H1 (cell line): ENCODE data around the gene ZBTB20. TPM values are rescaled to one million over a fixed set of nuclear protein-coding genes. Genes with fewer than 3 reads are reported as not detected.
A peak's percentile ranks its signal among the peaks of the same experiment; 100 is the strongest.

ENCODE experiments used
- CTCF ChIA-PET: fragments of 300-600 bp; sonication (Branson Sonifier 250); formaldehyde crosslinking; loops from one replicate; lab custom pipeline; 2021; ENCODE audit not compliant: partially characterized antibody; lab: Charles Lee
- POLR2A ChIA-PET: fragments of 300-600 bp; sonication (Branson Sonifier 250); formaldehyde crosslinking; loops from one replicate; lab custom pipeline; 2021; ENCODE audit warnings: inconsistent platforms; ENCODE audit not compliant: partially characterized antibody; lab: Charles Lee
- DNase-seq, 2 experiments: peaks; one replicate each; pipeline versions ENCODE4 v3.0.0 to v3.0.0-alpha.2; 2010 to 2022; ENCODE audit warnings: low spot score in 2 of 2, low read depth in 1 of 2, mixed read lengths in 1 of 2
- FAIRE-seq: peaks from 2 replicates; lab custom pipeline; 2011; peaks lifted over from hg19 to GRCh38; lab: Jason Lieb, UNC
- H2AFZ ChIP-seq: 2 replicates; pipeline ENCODE4 v1.8.1; 2012; ENCODE audit warnings: low read length, inconsistent platforms
- H2AK5ac ChIP-seq: 2 replicates; pipeline ENCODE4 v1.6.1; 2013; ENCODE audit warnings: low read depth, low read length
- H2BK120ac ChIP-seq: replicated peaks from 2 replicates; pipeline ENCODE3; 2013; ENCODE audit warnings: low read depth, low read length, inconsistent platforms
- H2BK12ac ChIP-seq: 2 replicates; pipeline ENCODE4 v1.6.1; 2013; ENCODE audit warnings: low read depth, low read length
- H2BK15ac ChIP-seq: 2 replicates; pipeline ENCODE4 v1.6.1; 2013; ENCODE audit warnings: low read length
- H2BK20ac ChIP-seq: 2 replicates; pipeline ENCODE4 v1.6.1; 2013; ENCODE audit warnings: low read length
- H2BK5ac ChIP-seq: 2 replicates; pipeline ENCODE4 v1.6.1; 2013; ENCODE audit warnings: low read depth, low read length
- H3K14ac ChIP-seq: 2 replicates; pipeline ENCODE4 v1.6.1; 2013; ENCODE audit warnings: inconsistent platforms; ENCODE audit not compliant: insufficient read length
- H3K18ac ChIP-seq: 2 replicates; pipeline ENCODE4 v1.6.1; 2013; ENCODE audit warnings: low read length; ENCODE audit errors: extremely low read depth
- H3K23ac ChIP-seq: 2 replicates; pipeline ENCODE4 v1.6.1; 2013; ENCODE audit warnings: inconsistent platforms; ENCODE audit not compliant: insufficient read length
- H3K23me2 ChIP-seq: 2 replicates; pipeline ENCODE4 v1.6.1; 2013; ENCODE audit warnings: low read depth, low read length
- H3K27ac ChIP-seq: 2 replicates; pipeline ENCODE4 v1.6.1; 2011; ENCODE audit warnings: low read depth, low read length, inconsistent platforms
- H3K27me3 ChIP-seq, 4 experiments: replicated peaks in 1 of 4; 1 replicate in 1 of 4; 2 replicates in 3 of 4; pipeline versions ENCODE4 v1.6.1 to v1.8.1; 2011 to 2013; ENCODE audit warnings: low read length in 3 of 4, mild to moderate bottlenecking in 3 of 4, inconsistent platforms in 2 of 4, mixed read lengths in 2 of 4, moderate library complexity in 1 of 4; ENCODE audit not compliant: control insufficient read depth in 3 of 4, insufficient read depth in 3 of 4; ENCODE audit errors: extremely low read depth in 1 of 4
- H3K36me3 ChIP-seq, 4 experiments: 2 replicates each; pipeline versions ENCODE4 v1.6.1 to v1.8.1; 2011 to 2013; ENCODE audit warnings: mild to moderate bottlenecking in 4 of 4, low read length in 3 of 4, moderate library complexity in 2 of 4, control low read depth in 1 of 4, inconsistent platforms in 1 of 4; ENCODE audit not compliant: insufficient read depth in 4 of 4, control insufficient read depth in 2 of 4
- H3K4ac ChIP-seq: replicated peaks from 2 replicates; pipeline ENCODE3; 2013; ENCODE audit warnings: low read length, low read depth, mixed read lengths, inconsistent platforms; ENCODE audit not compliant: insufficient read length
- H3K4me1 ChIP-seq, 4 experiments: replicated peaks in 1 of 4; 1 replicate in 1 of 4; 2 replicates in 3 of 4; pipeline versions ENCODE4 v1.6.1 to v1.8.1; 2011 to 2013; ENCODE audit warnings: low read length in 3 of 4, inconsistent platforms in 2 of 4, mixed read lengths in 1 of 4; ENCODE audit not compliant: insufficient read depth in 4 of 4, control insufficient read depth in 3 of 4
- H3K4me2 ChIP-seq, 2 experiments: 2 replicates each; pipeline versions ENCODE4 v1.6.1 to v1.8.1; 2011 to 2013; ENCODE audit warnings: low read depth in 2 of 2, low read length in 2 of 2, control low read depth in 1 of 2, inconsistent platforms in 1 of 2, mild to moderate bottlenecking in 1 of 2; ENCODE audit not compliant: insufficient read depth in 1 of 2
- H3K4me3 ChIP-seq, 4 experiments: fragments of 200-600, 300-600 bp in 1 of 4; sonication (generic), shearing (Covaris generic), sonication (Bioruptor Twin) in 1 of 4; 2 replicates each; pipeline versions ENCODE4 v1.5.1 to v1.8.1; 2011 to 2016; ENCODE audit warnings: low read length in 4 of 4, low read depth in 3 of 4, control low read depth in 2 of 4, inconsistent platforms in 2 of 4, mild to moderate bottlenecking in 2 of 4, mixed read lengths in 1 of 4, moderate library complexity in 1 of 4; ENCODE audit not compliant: insufficient read depth in 2 of 4; ENCODE audit errors: extremely low read depth in 1 of 4
- H3K56ac ChIP-seq: replicated peaks from 2 replicates; pipeline ENCODE3; 2013; ENCODE audit warnings: low read depth, mild to moderate bottlenecking, mixed read lengths, low read length, inconsistent platforms; ENCODE audit not compliant: insufficient read length
- H3K79me1 ChIP-seq: 2 replicates; pipeline ENCODE4 v1.6.1; 2013; ENCODE audit warnings: low read depth, low read length, control low read depth
- H3K79me2 ChIP-seq, 2 experiments: 2 replicates each; pipeline versions ENCODE4 v1.6.1 to v1.8.1; 2012 to 2013; ENCODE audit warnings: low read length in 2 of 2, mild to moderate bottlenecking in 2 of 2, inconsistent platforms in 1 of 2; ENCODE audit not compliant: insufficient read depth in 2 of 2, control insufficient read depth in 1 of 2
- H3K9ac ChIP-seq, 4 experiments: replicated peaks in 1 of 4; 1 replicate in 1 of 4; 2 replicates in 3 of 4; pipeline versions ENCODE4 v1.6.1 to v1.8.1; 2011 to 2013; ENCODE audit warnings: low read depth in 3 of 4, low read length in 3 of 4, control low read depth in 2 of 4, mild to moderate bottlenecking in 2 of 4, moderate library complexity in 2 of 4, inconsistent platforms in 1 of 4; ENCODE audit errors: extremely low read depth in 1 of 4
- H3K9me3 ChIP-seq, 2 experiments: 2 replicates each; pipeline versions ENCODE4 v1.6.1 to v1.8.1; 2012 to 2013; ENCODE audit warnings: mild to moderate bottlenecking in 2 of 2, moderate library complexity in 2 of 2, control low read depth in 1 of 2, inconsistent platforms in 1 of 2, low read depth in 1 of 2, low read length in 1 of 2, mixed read lengths in 1 of 2; ENCODE audit not compliant: insufficient read depth in 2 of 2
- H4K20me1 ChIP-seq, 2 experiments: replicated peaks in 1 of 2; 2 replicates each; pipeline versions ENCODE3 to v1.8.1; 2011 to 2013; ENCODE audit warnings: inconsistent platforms in 2 of 2, low read length in 2 of 2, mild to moderate bottlenecking in 1 of 2; ENCODE audit not compliant: insufficient read depth in 2 of 2, control insufficient read depth in 1 of 2
- H4K5ac ChIP-seq: 2 replicates; pipeline ENCODE4 v1.6.1; 2013; ENCODE audit warnings: low read length, low read depth, mixed read lengths, inconsistent platforms; ENCODE audit not compliant: insufficient read length
- H4K8ac ChIP-seq: 2 replicates; pipeline ENCODE4 v1.8.0; 2013; ENCODE audit warnings: mild to moderate bottlenecking, moderate library complexity, low read length, inconsistent platforms; ENCODE audit not compliant: insufficient read depth; ENCODE audit errors: extremely low read depth
- H4K91ac ChIP-seq: replicated peaks from 2 replicates; pipeline ENCODE3; 2013; ENCODE audit warnings: low read length, mixed read lengths, inconsistent platforms; ENCODE audit not compliant: insufficient read length
- CTCF ChIP-seq, 3 experiments: IDR thresholded peaks; 1 replicate in 2 of 3; 2 replicates in 1 of 3; pipeline versions ENCODE4 v1.5.1 to v1.6.1; 2011; ENCODE audit warnings: low read length in 3 of 3, mild to moderate bottlenecking in 3 of 3, inconsistent platforms in 2 of 3, low read depth in 1 of 3, moderate library complexity in 1 of 3; ENCODE audit not compliant: insufficient read depth in 1 of 3; ENCODE audit errors: control extremely low read depth in 1 of 3
- POLR2A ChIP-seq, 2 experiments: IDR thresholded peaks; 1 replicate in 1 of 2; 2 replicates in 1 of 2; pipeline ENCODE4 v1.6.1; 2011; ENCODE audit warnings: low read depth in 2 of 2, low read length in 2 of 2, mild to moderate bottlenecking in 2 of 2; ENCODE audit errors: control extremely low read depth in 1 of 2
- RAD21 ChIP-seq, 2 experiments: IDR thresholded peaks in 1 of 2; conservative IDR thresholded peaks in 1 of 2; 2 replicates each; pipeline ENCODE4 v1.6.1; 2011; ENCODE audit warnings: low read depth in 2 of 2, low read length in 2 of 2, improper control_type of control experiment in 1 of 2, inconsistent platforms in 1 of 2, mild to moderate bottlenecking in 1 of 2, moderate library complexity in 1 of 2
- WGBS, 2 experiments: shearing (Covaris generic) in 1 of 2; methylation state at CpG; one replicate each; pipeline versions ENCODE4 v1.1.6 to v1.1.7; 2013 to 2015; ENCODE audit warnings: low lambda C conversion rate in 2 of 2, mixed read lengths in 2 of 2, inconsistent platforms in 1 of 2, low coverage in 1 of 2, missing lambda C conversion rate in 1 of 2; ENCODE audit not compliant: insufficient replicate concordance in 2 of 2, insufficient coverage in 1 of 2, insufficient read length in 1 of 2; ENCODE audit errors: extremely low coverage in 1 of 2, missing lambda C conversion rate in 1 of 2; 5-methylcytosine and 5-hydroxymethylcytosine counted together
- polyA plus RNA-seq, 7 experiments: library from polyadenylated mRNA; depleted of rRNA in 3 of 7; stranded (reverse) in 5 of 7; unstranded in 2 of 7; fragments of >200 nt in 5 of 7; fragments of 200-250 nt in 2 of 7; gene quantifications; 1 replicate in 5 of 7; 2 replicates in 1 of 7; 4 replicates in 1 of 7; pipeline versions ENCODE4 v1.2.1 to v1.2.3, GENCODE V29; 2011 to 2013; ENCODE audit warnings: missing spikeins in 2 of 7, mixed read lengths in 2 of 7
- total RNA-seq: library from RNA; stranded (reverse); fragmentation: NEBNext Ultra II Directional; extraction: Animal tissue kit (Norgen Biotek cat#: 25700); gene quantifications from 2 replicates; pipeline ENCODE4 v1.2.1, GENCODE V29; 2021

Gene ZBTB20
- total and polyA plus RNA-seq, 2 of the 8 experiments (the other 6 are each of a cell fraction or from before 2014, with no cell fraction given) = 0.35 to 1.3 TPM

GRCh38 chr3:115040673-115041286 lies 106.3 kb downstream of the ZBTB20 start:
- no peak overlapping the region for H2BK15ac ChIP-seq
- no peak overlapping the region for H4K5ac ChIP-seq
- H3K27me3 ChIP-seq = no peaks in the 10 kb centered on the region
- DNase-seq = no peak
- H4K20me1 ChIP-seq = no peaks in the 10 kb centered on the region
- WGBS, 2 experiments = 17% methylated on average over 4 of the region's 4 CpGs; no CpG with 5 or more reads in 1 of the 2 experiments
- H4K91ac ChIP-seq = no peak overlapping the region
- H2AFZ ChIP-seq = no peak overlapping the region
- TF ChIP-seq CTCF (IDR thresholded peaks at IDR 0.05; ENCODE audit: control extremely low read depth in 1 of 3, insufficient read depth in 1 of 3, low read depth in 1 of 3, low read length in 3 of 3) (peak in 2 of 3 experiments; percentile 49 to 57; a peak in 2 of 4 replicates), POLR2A (IDR thresholded peaks at IDR 0.05; ENCODE audit: control extremely low read depth in 1 of 2, low read depth in 2 of 2, low read length in 2 of 2) (no peak), RAD21 (IDR thresholded peaks at IDR 0.05 in 1 of 2, conservative IDR thresholded peaks at IDR 0.05 in 1 of 2; ENCODE audit: low read depth in 2 of 2, low read length in 2 of 2) (peak; percentile 52 to 58)
- TF ChIP-seq, all 59 proteins: peak for 2
- Histone ChIP-seq H3K4me1 (no peaks in the 10 kb centered on the region), H3K56ac (no peak overlapping the region), H3K4me3 (no peak overlapping the region), H3K9ac (no peak overlapping the region), H2BK5ac (no peak overlapping the region), H3K9me3 (no peaks in the 10 kb centered on the region), H3K18ac (no peak overlapping the region), H3K79me1 (no peaks in the 10 kb centered on the region), H2BK20ac (no peak overlapping the region), H3K4me2 (no peak overlapping the region), H2BK12ac (no peak overlapping the region), H3K27ac (no peak overlapping the region), H3K79me2 (no peaks in the 10 kb centered on the region), H3K23ac (no peak overlapping the region), H2BK120ac (no peak overlapping the region), H3K36me3 (no peaks in the 10 kb centered on the region), H3K14ac (no peak overlapping the region), H2AK5ac (no peak overlapping the region), H3K23me2 (no peaks in the 10 kb centered on the region), H3K4ac (no peak overlapping the region), H4K8ac (no peak overlapping the region)
- no peak for FAIRE-seq
- ChIA-PET CTCF (interaction anchor here (0.6 to 2.0 kb wide), 8 partner anchors 12 to 210 kb away, joined by 3 to 5 read pairs (median 3); no protein-coding TSS in a partner anchor), POLR2A (no interaction called here)
